ENCODE data around the gene AK4.

The AK4 gene

GRCh38 chr1:65209005-65209885, 61.2 kb downstream of the AK4 start:
- Mint-ChIP-seq H3K27ac (no peak overlapping the region), H3K4me3 (no peak overlapping the region), H3K36me3 (no peaks in the 10 kb centered on the region), H3K9me3 (ENCODE audit: low read depth) (no peaks in the 10 kb centered on the region), H3K4me1 (ENCODE audit: low read depth) (peaks cover 9% of the 10 kb centered on the region), H3K27me3 (peaks cover 4% of the 10 kb centered on the region)

GRCh38 chr1:65210325-65210724, 62.3 kb downstream of the AK4 start:
- H3K27ac Mint-ChIP-seq: no peak overlapping the region

GRCh38 chr1:65211331-65211730, 63.3 kb downstream of the AK4 start:
- H3K4me3 Mint-ChIP-seq: no peak overlapping the region
- peaks cover 19% of the 10 kb centered on the region for H3K4me1 Mint-ChIP-seq (ENCODE audit: low read depth)
- H3K27ac Mint-ChIP-seq: no peak overlapping the region
- H3K36me3 Mint-ChIP-seq: no peaks in the 10 kb centered on the region
- peaks cover 4% of the 10 kb centered on the region for H3K27me3 Mint-ChIP-seq
- H3K9me3 Mint-ChIP-seq (ENCODE audit: low read depth): no peaks in the 10 kb centered on the region

More at GRCh38 chr1:65210325-65210724, 62.3 kb downstream of the AK4 start:
- H3K27me3 Mint-ChIP-seq: peaks cover 4% of the 10 kb centered on the region
- H3K36me3 Mint-ChIP-seq: no peaks in the 10 kb centered on the region
- no peaks in the 10 kb centered on the region for H3K9me3 Mint-ChIP-seq (ENCODE audit: low read depth)
- peaks cover 14% of the 10 kb centered on the region for H3K4me1 Mint-ChIP-seq (ENCODE audit: low read depth)
- H3K4me3 Mint-ChIP-seq: no peak overlapping the region

- Mint-ChIP-seq H3K27me3 (peaks cover 4% of the 10 kb centered on the region), H3K9me3 (ENCODE audit: low read depth) (no peaks in the 10 kb centered on the region), H3K4me3 (no peak overlapping the region), H3K4me1 (ENCODE audit: low read depth) (peaks cover 19% of the 10 kb centered on the region), H3K36me3 (no peaks in the 10 kb centered on the region), H3K27ac (no peak overlapping the region)
Observed at GRCh38 chr1:65213271-65214023, 65.4 kb downstream of the AK4 start.

- no peak overlapping the region for H3K4me3 Mint-ChIP-seq
- H3K27ac Mint-ChIP-seq: no peak overlapping the region
- no peaks in the 10 kb centered on the region for H3K9me3 Mint-ChIP-seq (ENCODE audit: low read depth)
- H3K36me3 Mint-ChIP-seq: no peaks in the 10 kb centered on the region
- H3K4me1 Mint-ChIP-seq (ENCODE audit: low read depth): peaks cover 19% of the 10 kb centered on the region
- peaks cover 3% of the 10 kb centered on the region for H3K27me3 Mint-ChIP-seq
Observed at GRCh38 chr1:65214340-65215027, 66.5 kb downstream of the AK4 start.

- H3K27me3 Mint-ChIP-seq: no peaks in the 10 kb centered on the region
- no peak overlapping the region for H3K4me3 Mint-ChIP-seq
- peaks cover 19% of the 10 kb centered on the region for H3K4me1 Mint-ChIP-seq (ENCODE audit: low read depth)
- no peak overlapping the region for H3K27ac Mint-ChIP-seq
- H3K9me3 Mint-ChIP-seq (ENCODE audit: low read depth): no peaks in the 10 kb centered on the region
- H3K36me3 Mint-ChIP-seq: no peaks in the 10 kb centered on the region
Observed at GRCh38 chr1:65216989-65217388, 69.0 kb downstream of the AK4 start.

GRCh38 chr1:65221638-65222339, 73.8 kb downstream of the AK4 start:
- Mint-ChIP-seq H3K27me3 (peaks cover 4% of the 10 kb centered on the region), H3K36me3 (no peaks in the 10 kb centered on the region), H3K4me1 (ENCODE audit: low read depth) (no peaks in the 10 kb centered on the region), H3K27ac (no peak overlapping the region), H3K4me3 (no peak overlapping the region), H3K9me3 (ENCODE audit: low read depth) (no peaks in the 10 kb centered on the region)

DNA sequence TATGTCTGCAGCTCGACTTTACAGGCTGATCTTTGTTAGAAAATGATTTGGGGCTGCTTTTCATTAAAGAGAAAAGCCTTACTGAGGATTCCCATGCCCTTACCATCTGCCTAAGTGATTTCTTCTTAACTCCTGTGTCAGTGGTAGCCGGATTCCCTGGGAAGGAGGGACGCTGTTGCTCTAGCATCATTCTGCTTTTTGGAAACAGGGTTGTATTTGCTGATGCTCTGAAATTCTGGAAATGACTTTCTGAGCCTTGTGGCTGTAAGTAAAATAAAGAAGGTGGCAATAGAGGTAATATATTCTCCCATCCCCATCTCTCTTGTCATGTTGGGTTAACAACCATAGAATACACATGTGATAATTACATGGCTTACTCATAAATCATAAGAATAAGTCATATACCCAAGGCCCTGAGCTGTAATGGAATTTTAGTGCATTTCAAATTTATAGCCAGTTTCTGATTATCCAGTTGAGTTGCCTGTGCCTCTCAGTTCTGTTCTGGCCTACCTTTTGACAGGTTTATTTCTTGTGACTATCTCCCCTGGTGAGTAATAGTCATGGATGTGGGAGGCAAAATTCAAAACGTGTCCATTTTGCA, 74.4 kb downstream of the AK4 start:
- H3K27ac Mint-ChIP-seq: no peak overlapping the region
- H3K27me3 Mint-ChIP-seq: peaks cover 4% of the 10 kb centered on the region
- no peak overlapping the region for H3K4me3 Mint-ChIP-seq
- no peaks in the 10 kb centered on the region for H3K9me3 Mint-ChIP-seq (ENCODE audit: low read depth)
- no peaks in the 10 kb centered on the region for H3K4me1 Mint-ChIP-seq (ENCODE audit: low read depth)
- no peaks in the 10 kb centered on the region for H3K36me3 Mint-ChIP-seq

DNA sequence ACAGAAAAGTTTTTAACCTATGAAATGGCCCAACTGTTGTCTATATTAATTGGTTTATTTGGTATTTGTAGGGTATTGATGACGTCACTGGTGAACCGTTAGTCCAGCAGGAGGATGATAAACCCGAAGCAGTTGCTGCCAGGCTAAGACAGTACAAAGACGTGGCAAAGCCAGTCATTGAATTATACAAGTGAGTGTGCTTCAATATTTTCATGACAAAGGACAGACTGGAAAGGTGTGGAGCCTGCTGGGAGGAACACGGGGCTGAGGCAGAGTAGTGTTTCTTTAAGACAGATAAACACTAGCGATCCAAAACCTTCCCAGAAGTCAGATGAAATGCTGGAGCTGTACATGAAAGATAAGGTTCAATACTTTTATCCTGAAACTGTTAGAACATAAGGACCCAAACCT, 76.7 kb downstream of the AK4 start:
- H3K27ac Mint-ChIP-seq: no peak overlapping the region
- no peaks in the 10 kb centered on the region for H3K9me3 Mint-ChIP-seq (ENCODE audit: low read depth)
- no peaks in the 10 kb centered on the region for H3K4me1 Mint-ChIP-seq (ENCODE audit: low read depth)
- no peak overlapping the region for H3K4me3 Mint-ChIP-seq
- peaks cover 6% of the 10 kb centered on the region for H3K27me3 Mint-ChIP-seq
- H3K36me3 Mint-ChIP-seq: no peaks in the 10 kb centered on the region

- Mint-ChIP-seq H3K4me1 (ENCODE audit: low read depth) (no peaks in the 10 kb centered on the region), H3K9me3 (ENCODE audit: low read depth) (no peaks in the 10 kb centered on the region), H3K36me3 (no peaks in the 10 kb centered on the region), H3K27ac (no peak overlapping the region), H3K4me3 (no peak overlapping the region), H3K27me3 (peaks cover 7% of the 10 kb centered on the region)
Observed at GRCh38 chr1:65225179-65225578, 77.2 kb downstream of the AK4 start.

GRCh38 chr1:65229201-65229600, 81.2 kb downstream of the AK4 start:
- Mint-ChIP-seq H3K27me3 (peaks cover 9% of the 10 kb centered on the region), H3K36me3 (no peaks in the 10 kb centered on the region), H3K4me3 (no peak overlapping the region), H3K9me3 (ENCODE audit: low read depth) (no peaks in the 10 kb centered on the region), H3K27ac (no peak overlapping the region), H3K4me1 (ENCODE audit: low read depth) (peaks cover 7% of the 10 kb centered on the region)

DNA sequence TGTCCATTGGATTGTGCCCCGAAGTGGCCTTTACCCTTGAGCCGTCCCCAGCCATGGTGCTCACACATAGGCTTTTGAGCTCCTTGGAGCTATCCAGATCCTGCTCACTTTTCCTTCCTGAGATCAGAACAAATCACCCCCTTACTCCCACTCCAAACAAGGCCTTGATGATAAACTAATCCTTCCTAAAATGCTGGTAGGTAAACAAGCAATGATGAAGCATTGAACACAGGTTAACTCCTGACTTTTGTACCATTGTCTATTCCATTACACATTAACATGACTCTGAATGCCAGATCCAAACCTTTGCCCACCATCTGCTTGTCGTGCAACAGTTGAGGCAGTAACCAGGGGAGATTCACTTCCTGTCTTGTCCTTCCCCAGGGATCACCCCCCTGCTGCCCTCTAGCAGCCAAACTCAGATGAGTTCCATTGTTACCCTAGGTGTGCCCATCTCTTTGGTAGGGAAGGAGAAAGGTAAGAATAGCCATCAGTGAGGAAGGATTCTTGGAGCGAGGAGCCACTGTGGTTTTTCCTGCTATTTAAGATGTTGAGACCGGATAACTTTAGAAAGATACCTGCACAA, 81.8 kb downstream of the AK4 start:
- peaks cover 5% of the 10 kb centered on the region for H3K27me3 Mint-ChIP-seq
- no peaks in the 10 kb centered on the region for H3K9me3 Mint-ChIP-seq (ENCODE audit: low read depth)
- no peak overlapping the region for H3K4me3 Mint-ChIP-seq
- peaks cover 7% of the 10 kb centered on the region for H3K4me1 Mint-ChIP-seq (ENCODE audit: low read depth)
- no peaks in the 10 kb centered on the region for H3K36me3 Mint-ChIP-seq
- no peak overlapping the region for H3K27ac Mint-ChIP-seq

DNA sequence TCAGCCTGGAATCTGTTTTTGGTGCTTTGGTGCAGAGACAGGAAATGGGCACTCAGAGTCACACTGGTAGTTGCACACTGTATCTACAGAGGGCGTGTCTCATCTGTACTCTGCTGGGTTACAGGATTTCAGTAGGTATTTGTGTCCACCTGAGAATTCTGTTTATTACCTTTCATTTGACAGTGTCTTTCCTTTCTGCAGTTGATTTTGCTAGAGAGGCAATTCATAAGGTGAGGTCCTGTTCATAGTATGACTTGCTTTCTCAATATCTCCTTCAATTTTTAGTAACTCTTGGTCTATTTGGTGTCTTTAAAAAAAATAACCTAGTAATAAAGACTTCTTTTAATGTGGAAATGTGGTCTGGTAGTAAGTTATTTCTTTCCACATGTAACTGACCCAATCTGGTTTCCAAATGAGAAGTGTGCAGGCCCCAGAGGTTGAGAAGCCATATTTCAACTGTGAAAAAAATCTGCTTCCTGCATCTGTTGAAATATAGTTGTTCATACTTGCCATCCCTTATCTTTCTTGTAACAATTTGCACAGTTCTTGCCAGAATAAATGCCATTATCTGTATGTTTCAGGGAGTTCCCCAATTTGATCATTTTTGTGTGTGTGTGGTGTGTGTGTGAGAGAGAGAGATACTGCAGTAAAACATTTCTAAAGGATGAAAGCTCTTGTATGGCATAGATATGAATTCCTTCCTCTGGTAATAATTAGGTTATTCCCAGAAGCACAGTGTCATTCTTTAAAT, 82.9 kb downstream of the AK4 start:
- Mint-ChIP-seq H3K36me3 (peaks cover 1% of the 10 kb centered on the region), H3K27me3 (peaks cover 5% of the 10 kb centered on the region), H3K9me3 (ENCODE audit: low read depth) (no peaks in the 10 kb centered on the region), H3K4me3 (no peak overlapping the region), H3K4me1 (ENCODE audit: low read depth) (peaks cover 7% of the 10 kb centered on the region), H3K27ac (no peak overlapping the region)

Measured in activated naive CD8-positive, alpha-beta T cell (primary cell).